SK-N-SH treated with all-trans-retinoic acid at 6 μM for 48 hours (cell line): ENCODE results near the gene GALNT17.

Experiments used
- ATAC-seq: fragments of 200-7000 bp; cut with Tn5 transposase; 3 replicates; pipeline ENCODE4 v1.9.1; 2020; ENCODE audit warnings: mild to moderate bottlenecking, moderate library complexity
- ARNTL ChIP-seq: fragments of 450-650 bp; formaldehyde crosslinking; IDR thresholded peaks from 2 replicates; pipeline ENCODE4 v1.5.0; 2020; ENCODE audit warnings: low read depth, mild to moderate bottlenecking, moderate library complexity, borderline replicate concordance
- CSDC2 ChIP-seq: fragments of 250-450 bp; sonication (Bioruptor Pico); IDR thresholded peaks from 2 replicates; pipeline ENCODE4 v1.5.0; 2020; ENCODE audit warnings: mild to moderate bottlenecking, moderate library complexity
- PPARA ChIP-seq: fragments of 250-450 bp; sonication (Bioruptor Pico); IDR thresholded peaks from 2 replicates; pipeline ENCODE4 v1.5.0; 2020; ENCODE audit warnings: mild to moderate bottlenecking, borderline replicate concordance
- RARB ChIP-seq: fragments of 250-450 bp; sonication (Bioruptor Pico); IDR thresholded peaks from 2 replicates; pipeline ENCODE4 v1.8.0; 2021; ENCODE audit warnings: mild to moderate bottlenecking, moderate library complexity
- SNAI2 ChIP-seq: fragments of 250-450 bp; sonication (Bioruptor Pico); IDR thresholded peaks from 2 replicates; pipeline ENCODE4 v1.5.0; 2020; ENCODE audit warnings: mild to moderate bottlenecking, moderate library complexity
- TOX ChIP-seq: fragments of 250-450 bp; sonication (Bioruptor Pico); IDR thresholded peaks from 2 replicates; pipeline ENCODE4 v1.8.0; 2021; ENCODE audit warnings: mild to moderate bottlenecking, moderate library complexity, borderline replicate concordance
- ZC3H10 ChIP-seq: fragments of 250-450 bp; sonication (Bioruptor Pico); IDR thresholded peaks from 2 replicates; pipeline ENCODE4 v1.5.1; 2021; ENCODE audit warnings: mild to moderate bottlenecking, moderate library complexity
- ZFP3 ChIP-seq: fragments of 250-450 bp; sonication (Bioruptor Pico); IDR thresholded peaks from 2 replicates; pipeline ENCODE4 v1.5.0; 2020; ENCODE audit warnings: mild to moderate bottlenecking, moderate library complexity
- ZNF565 ChIP-seq: fragments of 450-650 bp; formaldehyde crosslinking; conservative IDR thresholded peaks from 2 replicates; pipeline ENCODE4 v1.5.0; 2020; ENCODE audit warnings: low read depth, mild to moderate bottlenecking, moderate library complexity
- ZNF8 ChIP-seq: fragments of 450-650 bp; formaldehyde crosslinking; IDR thresholded peaks from 2 replicates; pipeline ENCODE4 v1.5.0; 2020; ENCODE audit warnings: mild to moderate bottlenecking, moderate library complexity
- TF ChIP-seq, protein P1 (sequence below): fragments of 250-450 bp; sonication (Bioruptor Pico); IDR thresholded peaks from 2 replicates; pipeline ENCODE4 v1.8.0; 2021; ENCODE audit warnings: low read depth, mild to moderate bottlenecking, moderate library complexity, borderline replicate concordance
- TF ChIP-seq, protein P2 (sequence below): fragments of 250-450 bp; sonication (Bioruptor Pico); IDR thresholded peaks from 2 replicates; pipeline ENCODE4 v1.8.0; 2020; ENCODE audit warnings: mild to moderate bottlenecking, moderate library complexity, borderline replicate concordance
- TF ChIP-seq, protein P3 (sequence below): fragments of 250-450 bp; sonication (Bioruptor Pico); IDR thresholded peaks from 2 replicates; pipeline ENCODE4 v1.5.0; 2020; ENCODE audit warnings: mild to moderate bottlenecking, moderate library complexity

Gene GALNT17

DNA sequence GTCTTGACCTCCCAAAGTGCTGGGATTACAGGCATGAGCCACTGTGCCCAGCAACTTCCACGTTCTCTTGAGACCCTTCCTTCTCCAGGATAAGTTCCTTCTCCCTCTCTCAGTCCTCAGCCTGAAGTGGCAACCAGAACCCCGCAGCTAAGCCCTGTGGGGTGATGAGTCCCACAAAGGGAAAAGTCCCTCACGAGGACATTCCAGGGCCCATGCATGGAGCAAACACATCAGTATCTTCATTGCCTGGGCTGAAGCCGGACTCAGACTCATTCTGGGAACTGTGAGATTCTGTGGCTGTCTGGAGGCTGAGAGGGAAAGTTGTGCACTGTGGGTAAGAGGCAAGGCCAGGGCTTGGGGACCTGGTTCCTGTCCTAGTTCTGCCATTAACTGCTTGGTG is 622.9 kb downstream of the GALNT17 start:
- TF ChIP-seq PPARA (CRISPR knock-in tag): no peak
- TF ChIP-seq, protein P1, sequence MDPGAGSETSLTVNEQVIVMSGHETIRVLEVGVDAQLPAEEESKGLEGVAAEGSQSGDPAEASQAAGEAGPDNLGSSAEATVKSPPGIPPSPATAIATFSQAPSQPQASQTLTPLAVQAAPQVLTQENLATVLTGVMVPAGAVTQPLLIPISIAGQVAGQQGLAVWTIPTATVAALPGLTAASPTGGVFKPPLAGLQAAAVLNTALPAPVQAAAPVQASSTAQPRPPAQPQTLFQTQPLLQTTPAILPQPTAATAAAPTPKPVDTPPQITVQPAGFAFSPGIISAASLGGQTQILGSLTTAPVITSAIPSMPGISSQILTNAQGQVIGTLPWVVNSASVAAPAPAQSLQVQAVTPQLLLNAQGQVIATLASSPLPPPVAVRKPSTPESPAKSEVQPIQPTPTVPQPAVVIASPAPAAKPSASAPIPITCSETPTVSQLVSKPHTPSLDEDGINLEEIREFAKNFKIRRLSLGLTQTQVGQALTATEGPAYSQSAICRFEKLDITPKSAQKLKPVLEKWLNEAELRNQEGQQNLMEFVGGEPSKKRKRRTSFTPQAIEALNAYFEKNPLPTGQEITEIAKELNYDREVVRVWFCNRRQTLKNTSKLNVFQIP (CRISPR knock-in tag): no peak
- TF ChIP-seq, protein P2, sequence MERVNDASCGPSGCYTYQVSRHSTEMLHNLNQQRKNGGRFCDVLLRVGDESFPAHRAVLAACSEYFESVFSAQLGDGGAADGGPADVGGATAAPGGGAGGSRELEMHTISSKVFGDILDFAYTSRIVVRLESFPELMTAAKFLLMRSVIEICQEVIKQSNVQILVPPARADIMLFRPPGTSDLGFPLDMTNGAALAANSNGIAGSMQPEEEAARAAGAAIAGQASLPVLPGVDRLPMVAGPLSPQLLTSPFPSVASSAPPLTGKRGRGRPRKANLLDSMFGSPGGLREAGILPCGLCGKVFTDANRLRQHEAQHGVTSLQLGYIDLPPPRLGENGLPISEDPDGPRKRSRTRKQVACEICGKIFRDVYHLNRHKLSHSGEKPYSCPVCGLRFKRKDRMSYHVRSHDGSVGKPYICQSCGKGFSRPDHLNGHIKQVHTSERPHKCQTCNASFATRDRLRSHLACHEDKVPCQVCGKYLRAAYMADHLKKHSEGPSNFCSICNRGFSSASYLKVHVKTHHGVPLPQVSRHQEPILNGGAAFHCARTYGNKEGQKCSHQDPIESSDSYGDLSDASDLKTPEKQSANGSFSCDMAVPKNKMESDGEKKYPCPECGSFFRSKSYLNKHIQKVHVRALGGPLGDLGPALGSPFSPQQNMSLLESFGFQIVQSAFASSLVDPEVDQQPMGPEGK: no peak
- ATAC-seq: no peak

DNA sequence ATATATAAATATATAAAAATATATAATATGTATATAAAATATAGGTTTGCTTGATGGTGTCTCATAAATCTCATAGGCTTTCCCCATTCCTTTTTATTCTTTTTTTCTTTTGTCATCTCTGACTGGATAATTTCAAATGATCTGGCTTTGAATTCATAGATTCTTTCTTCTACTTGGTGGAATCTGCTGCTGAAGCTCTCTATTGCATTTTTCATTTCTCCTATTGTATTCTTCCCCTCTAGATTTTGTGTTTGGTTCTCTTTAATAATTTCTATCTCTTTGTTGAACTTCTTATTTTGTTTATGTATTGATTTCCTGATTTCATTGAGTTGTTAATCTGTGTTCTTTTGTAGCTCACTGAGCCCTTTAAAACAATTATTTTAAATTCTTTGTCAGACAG is 629.4 kb downstream of the GALNT17 start:
- ATAC-seq: no peak
- TF ChIP-seq, protein P1 (CRISPR knock-in tag): no peak
- TF ChIP-seq ZFP3 (CRISPR knock-in tag) (no peak), SNAI2 (CRISPR knock-in tag) (no peak), TOX (no peak), ZNF565 (CRISPR knock-in tag) (no peak), RARB (CRISPR knock-in tag) (no peak), ZC3H10 (no peak), ZNF8 (CRISPR knock-in tag) (no peak), ARNTL (CRISPR knock-in tag) (no peak), CSDC2 (CRISPR knock-in tag) (no peak)
- TF ChIP-seq, protein P3, sequence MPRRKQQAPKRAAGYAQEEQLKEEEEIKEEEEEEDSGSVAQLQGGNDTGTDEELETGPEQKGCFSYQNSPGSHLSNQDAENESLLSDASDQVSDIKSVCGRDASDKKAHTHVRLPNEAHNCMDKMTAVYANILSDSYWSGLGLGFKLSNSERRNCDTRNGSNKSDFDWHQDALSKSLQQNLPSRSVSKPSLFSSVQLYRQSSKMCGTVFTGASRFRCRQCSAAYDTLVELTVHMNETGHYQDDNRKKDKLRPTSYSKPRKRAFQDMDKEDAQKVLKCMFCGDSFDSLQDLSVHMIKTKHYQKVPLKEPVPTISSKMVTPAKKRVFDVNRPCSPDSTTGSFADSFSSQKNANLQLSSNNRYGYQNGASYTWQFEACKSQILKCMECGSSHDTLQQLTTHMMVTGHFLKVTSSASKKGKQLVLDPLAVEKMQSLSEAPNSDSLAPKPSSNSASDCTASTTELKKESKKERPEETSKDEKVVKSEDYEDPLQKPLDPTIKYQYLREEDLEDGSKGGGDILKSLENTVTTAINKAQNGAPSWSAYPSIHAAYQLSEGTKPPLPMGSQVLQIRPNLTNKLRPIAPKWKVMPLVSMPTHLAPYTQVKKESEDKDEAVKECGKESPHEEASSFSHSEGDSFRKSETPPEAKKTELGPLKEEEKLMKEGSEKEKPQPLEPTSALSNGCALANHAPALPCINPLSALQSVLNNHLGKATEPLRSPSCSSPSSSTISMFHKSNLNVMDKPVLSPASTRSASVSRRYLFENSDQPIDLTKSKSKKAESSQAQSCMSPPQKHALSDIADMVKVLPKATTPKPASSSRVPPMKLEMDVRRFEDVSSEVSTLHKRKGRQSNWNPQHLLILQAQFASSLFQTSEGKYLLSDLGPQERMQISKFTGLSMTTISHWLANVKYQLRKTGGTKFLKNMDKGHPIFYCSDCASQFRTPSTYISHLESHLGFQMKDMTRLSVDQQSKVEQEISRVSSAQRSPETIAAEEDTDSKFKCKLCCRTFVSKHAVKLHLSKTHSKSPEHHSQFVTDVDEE: no peak
- TF ChIP-seq, protein P2: no peak
- TF ChIP-seq, all 23 proteins: peak for 0
